Measurements from ENCODE around the gene ATG2B.

Gene ATG2B

GRCh38 chr14:96362965-96363750 lies at the start of gene ATG2B, which contains the start of gene GSKIP:
ATG2B (minus strand) TSS chr14:96363341; CDS start chr14:96362976, 365 bp downstream.
GSKIP (plus strand) TSS chr14:96363526; CDS start chr14:96382248, 18,722 bp downstream.
- no peak for TF ChIP-seq CTCF (conservative IDR thresholded peaks at IDR 0.05; ENCODE audit: control insufficient read depth, insufficient read depth, low read depth, low read length)
- peak within 1 kb of the TSS; percentile 88 for H3K4me3 ChIP-seq (ENCODE audit: control insufficient read depth, low read depth, low read length)
- DNase-seq (ENCODE audit: low read depth) = peak; percentile 83

GRCh38 chr14:96410119-96410518 lies 47.0 kb upstream of the ATG2B start:
- no peak for TF ChIP-seq CTCF (conservative IDR thresholded peaks at IDR 0.05; ENCODE audit: control insufficient read depth, insufficient read depth, low read depth, low read length)
- no peak overlapping the region for H3K4me3 ChIP-seq (ENCODE audit: control insufficient read depth, low read depth, low read length)
- no peak for DNase-seq (ENCODE audit: low read depth)

- no peak for TF ChIP-seq CTCF (conservative IDR thresholded peaks at IDR 0.05; ENCODE audit: control insufficient read depth, insufficient read depth, low read depth, low read length)
- no peak overlapping the region for H3K4me3 ChIP-seq (ENCODE audit: control insufficient read depth, low read depth, low read length)
- DNase-seq (ENCODE audit: low read depth) = peak; percentile 27
These were observed 46.6 kb upstream of the ATG2B start for GRCh38 chr14:96409701-96410100.

GRCh38 chr14:96408608-96409007 lies 45.5 kb upstream of the ATG2B start:
- no peak for TF ChIP-seq CTCF (conservative IDR thresholded peaks at IDR 0.05; ENCODE audit: control insufficient read depth, insufficient read depth, low read depth, low read length)

GRCh38 chr14:96407935-96408570 lies 44.9 kb upstream of the ATG2B start:
- H3K4me3 ChIP-seq (ENCODE audit: control insufficient read depth, low read depth, low read length) = no peak overlapping the region
- DNase-seq (ENCODE audit: low read depth) = no peak
- TF ChIP-seq CTCF (conservative IDR thresholded peaks at IDR 0.05; ENCODE audit: control insufficient read depth, insufficient read depth, low read depth, low read length) = no peak

More at GRCh38 chr14:96408608-96409007, 45.5 kb upstream of the ATG2B start:
- H3K4me3 ChIP-seq (ENCODE audit: control insufficient read depth, low read depth, low read length) = no peak overlapping the region
- no peak for DNase-seq (ENCODE audit: low read depth)

GRCh38 chr14:96405677-96406076 lies 42.5 kb upstream of the ATG2B start:
- TF ChIP-seq CTCF (conservative IDR thresholded peaks at IDR 0.05; ENCODE audit: control insufficient read depth, insufficient read depth, low read depth, low read length) = no peak
- DNase-seq (ENCODE audit: low read depth) = no peak

More at GRCh38 chr14:96405677-96406076, 42.5 kb upstream of the ATG2B start:
- H3K4me3 ChIP-seq (ENCODE audit: control insufficient read depth, low read depth, low read length) = no peak overlapping the region

Data from fibroblast of mammary gland (primary cell).